ENCODE data around the gene UNG. TPM values are rescaled to one million over a fixed set of nuclear protein-coding genes. Genes with fewer than 3 reads are reported as not detected.

UNG gene
- total and polyA plus RNA-seq, 9 of the 15 experiments (the other 6 are each of a cell fraction or from before 2014, with no cell fraction given), result 8.4 to 59.8 (median 41.0) TPM

GRCh38 chr12:109052414-109053323, 44.7 kb upstream of the UNG start, which contains the start of gene USP30:
Gene USP30 (plus strand): TSS chr12:109052576. CDS start chr12:109052679, 103 bp downstream.
- H3K9me3 ChIP-seq (replicated peaks; ENCODE audit: control insufficient read depth, insufficient read depth, low read depth, low read length), result no peaks in the 10 kb centered on the region
- TF ChIP-seq HSF4 (CRISPR knock-in tag; IDR thresholded peaks at IDR 0.05; ENCODE audit: borderline replicate concordance), result no peak
- no peak for TF ChIP-seq ZC3H4 (CRISPR knock-in tag; IDR thresholded peaks at IDR 0.05; ENCODE audit: borderline replicate concordance)
- TF ChIP-seq MAFG (tag; conservative IDR thresholded peaks at IDR 0.05), result no peak
- 0 out of 2 replicates have a peak, but pooled peaks have one; percentile 40 for TF ChIP-seq ZNF740 (CRISPR knock-in tag; IDR thresholded peaks at IDR 0.05)
- no peak for TF ChIP-seq ZNF740 (tag; IDR thresholded peaks at IDR 0.05)
- no peak for TF ChIP-seq E2F4 (CRISPR knock-in tag; IDR thresholded peaks at IDR 0.05; ENCODE audit: low read depth)
- no peak for TF ChIP-seq ZNF408 (CRISPR knock-in tag; IDR thresholded peaks at IDR 0.05; ENCODE audit: low read depth)
- TF ChIP-seq USF1 (CRISPR knock-in tag; IDR thresholded peaks at IDR 0.05), result no peak
- TF ChIP-seq TFAM (CRISPR knock-in tag; conservative IDR thresholded peaks at IDR 0.05), result no peak
- no peak for TF ChIP-seq MTF1 (CRISPR knock-in tag; IDR thresholded peaks at IDR 0.05; ENCODE audit: borderline replicate concordance)
- no peak for TF ChIP-seq CBX8 (IDR thresholded peaks at IDR 0.05; ENCODE audit: borderline replicate concordance, extremely low read depth, low read depth, low read length, poor library complexity, severe bottlenecking)
- TF ChIP-seq ZKSCAN1 (IDR thresholded peaks at IDR 0.05; ENCODE audit: low read depth, low read length), result peak; percentile 82
- TF ChIP-seq ZBTB43 (CRISPR knock-in tag; IDR thresholded peaks at IDR 0.05), result no peak
- TF ChIP-seq ZBTB26 (CRISPR knock-in tag; IDR thresholded peaks at IDR 0.05), result no peak

More at GRCh38 chr12:109052414-109053323, 44.7 kb upstream of the UNG start, which contains the start of gene USP30:
- DNase-seq (ENCODE audit: extremely low read depth in 1 of 4, low spot score in 3 of 4), result peak; percentile 90 to 92 (median 91)
- CTCF ChIA-PET (ENCODE audit: low intra/inter-chr PET ratio), result no interaction called here
- Histone ChIP-seq H3K4me3 (peak within 1 kb of the TSS; percentile 94), H4K20me1 (replicated peaks; ENCODE audit: control insufficient read depth, insufficient read depth, low read length) (no peaks in the 10 kb centered on the region), H3K9me1 (ENCODE audit: control insufficient read depth, insufficient read depth, low read length) (no peaks in the 10 kb centered on the region), H3K4me1 (replicated peaks in 1 of 2; ENCODE audit: control insufficient read depth in 2 of 2, insufficient read depth in 2 of 2, low read length in 2 of 2) (peaks cover 0 to 2% of the 10 kb centered on the region in 2 experiments; a peak in 2 of 5 replicates), H3K27ac (ENCODE audit: extremely low read depth, low read depth, low read length) (peak within 1 kb of the TSS; percentile 63), H3K9ac (ENCODE audit: insufficient read depth in 1 of 2, low read depth in 2 of 2, low read length in 2 of 2) (peak within 1 kb of the TSS; percentile 85 to 92), H3K79me2 (ENCODE audit: control insufficient read depth, insufficient read depth, low read length) (peaks cover 11% of the 10 kb centered on the region; the same call in 1 of the 3 replicates), H3K27me3 (ENCODE audit: control insufficient read depth in 2 of 2, insufficient read depth in 2 of 2, low read length in 2 of 2) (no peaks in the 10 kb centered on the region), H3K36me3 (ENCODE audit: control insufficient read depth, insufficient read depth, low read length) (0 out of 3 replicates have a peak, but pooled peaks cover 2% of the 10 kb centered on the region), H2AFZ (ENCODE audit: low read depth, low read length) (peak within 1 kb of the TSS; percentile 95), H3K4me2 (ENCODE audit: insufficient read depth, low read length) (peak within 1 kb of the TSS; percentile 89)
- peak; percentile 73 for FAIRE-seq
- intact Hi-C loops (cut with micrococcal nuclease) (no loop called here), in situ Hi-C loops (cut with MboI) (no loop called here)
- POLR2A ChIA-PET, result interaction anchor here (0.7 to 1.2 kb wide), 5 partner anchors 13 to 1042 kb away, joined by 3 to 4 read pairs (median 3); no protein-coding TSS in a partner anchor
- peak; percentile 91 for ATAC-seq
- 0% methylated on average over 47 of the region's 61 CpGs for WGBS (ENCODE audit: insufficient coverage, low coverage, missing lambda C conversion rate)
- TSS peak; percentile 59 for BruUV-seq (replicated peaks)

Measured in K562 (cell line).